OCI-LY3 (cell line): ENCODE data around the gene LOC101059915.

Experiments
- CTCF ChIP-seq: fragments of 200-600, 300-600 bp; sonication (generic); IDR thresholded peaks from 2 replicates; pipeline ENCODE4 v1.5.1; 2014; ENCODE audit warnings: antibody characterized with exemption, low read length, low read depth
- EZH2phosphoT487 ChIP-seq: fragments of 200-600 bp; shearing (Covaris generic); IDR thresholded peaks from 2 replicates; pipeline ENCODE4 v1.6.1; 2018; ENCODE audit warnings: antibody characterized with exemption, mixed run types, low read depth

- no peak for TF ChIP-seq CTCF
- no peak for TF ChIP-seq EZH2phosphoT487
Measured at GRCh38 chrX:71640002-71640401, 27.3 kb upstream of the LOC101059915 start.
